CD8-positive, alpha-beta memory T cell (primary cell): Measurements from ENCODE around the gene SRPK3. TPM values are rescaled to one million over a fixed set of nuclear protein-coding genes. Genes with fewer than 3 reads are reported as not detected.

Source experiments
- CTCF ChIA-PET: fragments of 350-600 bp; sonication (Branson Sonifier 250); formaldehyde crosslinking; loops from one replicate; lab custom pipeline; 2021; ENCODE audit warnings: antibody characterized with exemption; lab: Charles Lee
- POLR2A ChIA-PET: fragments of 350-600 bp; sonication (Branson Sonifier 250); formaldehyde crosslinking; loops from one replicate; lab custom pipeline; 2021; ENCODE audit warnings: antibody characterized with exemption; lab: Charles Lee
- DNase-seq, 5 donors: peaks; one replicate each; pipeline versions ENCODE4 v3.0.0 to v3.0.0-alpha.2; 2020 to 2022; ENCODE audit warnings: mixed read lengths in 1 of 5
- H3K27ac ChIP-seq: one replicate; pipeline ENCODE4 v1.7.0; 2013; ENCODE audit warnings: low read depth, mild to moderate bottlenecking, low read length, moderate library complexity
- H3K27me3 ChIP-seq: 2 replicates; pipeline ENCODE4 v1.7.0; 2013; ENCODE audit warnings: low read length, mild to moderate bottlenecking; ENCODE audit not compliant: insufficient read depth, poor library complexity, severe bottlenecking
- H3K36me3 ChIP-seq: 2 replicates; pipeline ENCODE4 v1.7.0; 2013; ENCODE audit warnings: mild to moderate bottlenecking, low read length, moderate library complexity; ENCODE audit not compliant: insufficient read depth
- H3K4me1 ChIP-seq: 2 replicates; pipeline ENCODE4 v1.7.0; 2013; ENCODE audit warnings: mild to moderate bottlenecking, low read length, moderate library complexity; ENCODE audit not compliant: insufficient read depth
- H3K4me3 ChIP-seq: 2 replicates; pipeline ENCODE4 v1.7.0; 2013; ENCODE audit warnings: mild to moderate bottlenecking, low read length
- H3K9me3 ChIP-seq: 2 replicates; pipeline ENCODE4 v1.7.0; 2013; ENCODE audit warnings: mild to moderate bottlenecking, low read length
- H3K27ac Mint-ChIP-seq, 8 donors: one replicate each; pipeline ENCODE4 v1.8.0; 2020 to 2021; ENCODE audit warnings: mixed read lengths in 8 of 8, mild to moderate bottlenecking in 6 of 8, inconsistent platforms in 3 of 8, moderate library complexity in 3 of 8
- H3K27me3 Mint-ChIP-seq, 2 donors: one replicate each; pipeline ENCODE4 v1.8.0; 2020 to 2021; ENCODE audit warnings: mixed read lengths in 2 of 2, mild to moderate bottlenecking in 1 of 2, moderate library complexity in 1 of 2
- H3K36me3 Mint-ChIP-seq, 3 donors: one replicate each; pipeline ENCODE4 v1.8.0; 2020 to 2021; ENCODE audit warnings: mixed read lengths in 3 of 3, inconsistent platforms in 1 of 3, mild to moderate bottlenecking in 1 of 3
- H3K4me1 Mint-ChIP-seq, 3 donors: one replicate each; pipeline ENCODE4 v1.8.0; 2020 to 2021; ENCODE audit warnings: mixed read lengths in 3 of 3, inconsistent platforms in 1 of 3, mild to moderate bottlenecking in 1 of 3
- H3K4me3 Mint-ChIP-seq, 7 donors: one replicate each; pipeline ENCODE4 v1.8.0; 2020 to 2021; ENCODE audit warnings: mixed read lengths in 7 of 7, mild to moderate bottlenecking in 6 of 7, moderate library complexity in 4 of 7, inconsistent platforms in 2 of 7
- H3K9me3 Mint-ChIP-seq, 5 donors: one replicate each; pipeline ENCODE4 v1.8.0; 2020 to 2022; ENCODE audit warnings: mixed read lengths in 5 of 5, mild to moderate bottlenecking in 3 of 5, moderate library complexity in 2 of 5, inconsistent platforms in 1 of 5
- polyA plus RNA-seq: library from polyadenylated mRNA; unstranded; fragments of 300-500 nt; fragmentation: Illumina TruSeq; gene quantifications from one replicate; pipeline ENCODE4 v1.2.3, GENCODE V29; 2021
- total RNA-seq, 2 experiments: library from RNA; stranded (reverse); gene quantifications; one replicate each; pipeline ENCODE4 v1.2.3, GENCODE V29; 2021

SRPK3 gene, protein sequence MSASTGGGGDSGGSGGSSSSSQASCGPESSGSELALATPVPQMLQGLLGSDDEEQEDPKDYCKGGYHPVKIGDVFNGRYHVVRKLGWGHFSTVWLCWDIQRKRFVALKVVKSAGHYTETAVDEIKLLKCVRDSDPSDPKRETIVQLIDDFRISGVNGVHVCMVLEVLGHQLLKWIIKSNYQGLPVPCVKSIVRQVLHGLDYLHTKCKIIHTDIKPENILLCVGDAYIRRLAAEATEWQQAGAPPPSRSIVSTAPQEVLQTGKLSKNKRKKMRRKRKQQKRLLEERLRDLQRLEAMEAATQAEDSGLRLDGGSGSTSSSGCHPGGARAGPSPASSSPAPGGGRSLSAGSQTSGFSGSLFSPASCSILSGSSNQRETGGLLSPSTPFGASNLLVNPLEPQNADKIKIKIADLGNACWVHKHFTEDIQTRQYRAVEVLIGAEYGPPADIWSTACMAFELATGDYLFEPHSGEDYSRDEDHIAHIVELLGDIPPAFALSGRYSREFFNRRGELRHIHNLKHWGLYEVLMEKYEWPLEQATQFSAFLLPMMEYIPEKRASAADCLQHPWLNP
- total RNA-seq (not detected), polyA plus RNA-seq (not detected)

DNA sequence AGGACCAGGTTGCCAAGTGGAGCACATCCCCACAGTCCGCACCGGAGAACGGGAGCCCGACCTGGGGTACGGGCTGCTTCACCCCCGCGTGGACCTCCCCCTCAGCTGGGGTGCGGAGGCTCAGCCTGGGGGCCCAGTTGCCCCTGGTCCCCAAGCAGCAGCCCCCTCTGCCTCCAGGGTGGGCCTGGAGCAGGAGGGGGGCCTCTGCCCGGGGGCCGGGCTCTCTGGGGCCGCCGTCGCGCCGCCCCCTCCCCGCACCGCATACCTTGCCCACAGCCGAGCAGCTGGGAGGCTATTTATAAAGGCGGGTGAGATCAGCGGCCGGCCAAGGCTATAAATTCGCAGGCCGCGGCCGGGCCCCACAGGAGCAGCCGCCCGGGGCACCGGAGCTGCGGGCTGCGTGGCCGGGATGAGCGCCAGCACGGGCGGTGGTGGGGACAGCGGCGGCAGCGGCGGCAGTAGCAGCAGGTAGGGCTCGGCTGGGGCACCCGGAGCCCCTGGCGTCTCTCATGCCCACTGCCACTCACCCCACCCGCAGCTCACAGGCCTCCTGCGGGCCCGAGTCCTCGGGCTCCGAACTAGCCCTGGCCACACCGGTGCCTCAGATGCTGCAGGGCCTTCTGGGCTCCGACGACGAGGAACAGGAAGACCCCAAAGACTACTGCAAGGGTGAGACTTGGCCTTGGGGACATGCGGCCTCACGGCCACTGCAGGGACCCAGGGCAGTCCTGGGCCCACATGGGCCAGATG, at the start of gene SRPK3:
TSS of gene SRPK3 (plus strand) at position 364 of the 750 bp plus-strand sequence. CDS start at position 410, 46 bp downstream.
- H3K36me3 ChIP-seq = no peaks in the 10 kb centered on the region
- H3K4me3 Mint-ChIP-seq = no peak within 1 kb of the TSS
- H3K4me3 ChIP-seq = no peak within 1 kb of the TSS
- DNase-seq = no peak
- H3K9me3 ChIP-seq = no peaks in the 10 kb centered on the region
- ChIA-PET POLR2A (no interaction called here), CTCF (no interaction called here)
- no peaks in the 10 kb centered on the region for H3K9me3 Mint-ChIP-seq
- no peak within 1 kb of the TSS for H3K27ac ChIP-seq
- H3K27ac Mint-ChIP-seq = no peak within 1 kb of the TSS
- H3K27me3 Mint-ChIP-seq = peaks cover 0 to 5% of the 10 kb centered on the region in 2 donors
- H3K4me1 Mint-ChIP-seq = peaks cover 0 to 2% (median 0%) of the 10 kb centered on the region in 3 donors
- no peaks in the 10 kb centered on the region for H3K27me3 ChIP-seq
- H3K36me3 Mint-ChIP-seq = peaks cover 0 to 9% (median 0%) of the 10 kb centered on the region in 3 donors
- H3K4me1 ChIP-seq = no peaks in the 10 kb centered on the region

DNA sequence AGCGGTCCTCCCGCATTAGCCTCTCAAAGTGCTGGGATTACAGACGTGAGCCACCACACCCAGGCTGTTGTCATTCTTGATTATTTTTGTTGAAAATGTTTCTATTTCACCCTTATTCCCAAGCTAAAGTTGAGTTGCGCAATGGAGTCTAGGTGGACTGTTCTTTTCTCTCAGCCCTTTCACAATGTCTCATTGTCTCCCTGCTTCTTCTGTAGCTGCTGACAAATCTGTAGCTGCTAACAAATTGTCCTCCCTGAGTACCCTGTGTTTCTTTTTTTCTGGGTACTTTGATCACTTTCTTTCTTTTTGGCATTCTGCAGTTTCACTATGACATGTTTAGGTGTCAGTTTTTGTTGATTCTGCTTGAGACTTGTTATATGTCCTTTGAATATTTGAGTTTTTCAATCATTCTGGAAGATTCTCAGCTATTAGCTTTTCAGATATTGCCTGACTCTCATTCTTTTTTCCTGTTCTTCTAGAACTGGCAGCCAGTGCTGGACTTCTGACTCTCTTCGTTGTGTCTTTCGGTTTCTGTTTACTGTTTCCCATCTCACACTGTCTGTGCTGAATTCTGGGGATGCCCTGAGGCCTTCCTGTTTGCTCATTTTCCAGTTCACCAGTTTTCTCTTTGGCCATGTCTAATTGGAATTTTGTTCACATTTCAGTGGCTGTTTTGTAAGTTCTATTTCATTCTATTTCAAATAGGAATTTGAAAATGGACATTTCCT, 49.6 kb upstream of the SRPK3 start:
- Histone ChIP-seq H3K4me3 (no peak overlapping the region), H3K4me1 (peaks cover 13% of the 10 kb centered on the region), H3K36me3 (no peaks in the 10 kb centered on the region), H3K27ac (no peak overlapping the region), H3K9me3 (no peaks in the 10 kb centered on the region), H3K27me3 (no peaks in the 10 kb centered on the region)
- H3K4me1 Mint-ChIP-seq = peaks cover 25 to 40% (median 27%) of the 10 kb centered on the region in 3 donors
- H3K27me3 Mint-ChIP-seq = no peaks in the 10 kb centered on the region
- H3K27ac Mint-ChIP-seq = peak overlapping the region in 5 of 8 donors; percentile 37 to 76 (median 48)
- DNase-seq = no peak
- H3K9me3 Mint-ChIP-seq = no peaks in the 10 kb centered on the region
- POLR2A ChIA-PET = no interaction called here
- H3K4me3 Mint-ChIP-seq = peak overlapping the region in 1 of 7 donors; percentile 1
- CTCF ChIA-PET = interaction anchor here (1.1 kb wide), 1 partner anchor 215 kb away, joined by 3 read pairs; no protein-coding TSS in a partner anchor
- H3K36me3 Mint-ChIP-seq = peaks cover 2 to 15% (median 4%) of the 10 kb centered on the region in 3 donors

DNA sequence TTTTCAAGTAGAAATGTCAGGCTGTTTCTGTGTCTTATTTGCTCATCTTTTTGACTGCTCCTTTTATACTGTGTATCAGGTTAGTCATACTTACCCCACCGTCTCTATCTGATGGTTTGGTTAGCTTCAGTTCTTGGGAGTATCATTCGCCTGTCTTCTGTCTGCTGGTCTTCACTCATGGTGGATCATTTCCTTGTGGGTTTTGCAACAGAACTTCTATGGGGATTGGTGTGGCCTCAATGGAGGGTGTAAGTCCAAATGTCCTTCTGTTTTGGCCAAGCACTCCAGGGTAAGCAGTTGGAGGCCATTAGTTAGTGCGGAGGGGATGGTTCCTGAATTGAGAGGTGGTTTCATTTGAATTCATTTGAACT, 49.0 kb upstream of the SRPK3 start:
- H3K36me3 Mint-ChIP-seq = peaks cover 2 to 18% (median 4%) of the 10 kb centered on the region in 3 donors
- no peaks in the 10 kb centered on the region for H3K9me3 Mint-ChIP-seq
- peak overlapping the region in 3 of 8 donors; percentile 2 to 76 (median 66) for H3K27ac Mint-ChIP-seq
- H3K4me3 Mint-ChIP-seq = no peak overlapping the region
- H3K4me1 ChIP-seq = peaks cover 11% of the 10 kb centered on the region
- no peaks in the 10 kb centered on the region for H3K36me3 ChIP-seq
- no peaks in the 10 kb centered on the region for H3K27me3 ChIP-seq
- no peak overlapping the region for H3K4me3 ChIP-seq
- CTCF ChIA-PET = no interaction called here
- H3K9me3 ChIP-seq = no peaks in the 10 kb centered on the region
- H3K27me3 Mint-ChIP-seq = no peaks in the 10 kb centered on the region
- H3K27ac ChIP-seq = no peak overlapping the region
- H3K4me1 Mint-ChIP-seq = peaks cover 23 to 36% (median 26%) of the 10 kb centered on the region in 3 donors
- POLR2A ChIA-PET = no interaction called here
- DNase-seq = no peak

DNA sequence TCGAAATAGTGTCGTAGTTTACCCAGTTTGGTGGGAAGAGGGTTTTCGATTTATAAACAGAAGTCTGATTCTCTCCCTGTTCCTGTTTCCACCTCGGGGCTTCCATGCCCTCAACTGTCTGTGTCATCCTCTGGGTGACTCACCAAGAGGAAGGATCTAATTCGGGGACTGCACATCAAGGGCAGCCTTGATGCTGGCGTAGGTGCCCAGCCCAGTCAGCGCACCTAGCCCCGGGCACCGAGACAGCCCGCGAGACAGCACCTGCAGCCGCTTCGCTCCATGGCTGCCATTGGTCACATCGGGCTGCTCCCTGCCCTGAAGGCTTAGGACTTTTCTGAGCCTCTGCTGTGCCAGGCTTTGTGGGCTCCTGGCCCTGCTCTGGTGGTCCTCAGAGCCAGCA, 48.4 kb upstream of the SRPK3 start:
- CTCF ChIA-PET = no interaction called here
- H3K4me3 Mint-ChIP-seq = peak overlapping the region in 1 of 7 donors; percentile 38

DNA sequence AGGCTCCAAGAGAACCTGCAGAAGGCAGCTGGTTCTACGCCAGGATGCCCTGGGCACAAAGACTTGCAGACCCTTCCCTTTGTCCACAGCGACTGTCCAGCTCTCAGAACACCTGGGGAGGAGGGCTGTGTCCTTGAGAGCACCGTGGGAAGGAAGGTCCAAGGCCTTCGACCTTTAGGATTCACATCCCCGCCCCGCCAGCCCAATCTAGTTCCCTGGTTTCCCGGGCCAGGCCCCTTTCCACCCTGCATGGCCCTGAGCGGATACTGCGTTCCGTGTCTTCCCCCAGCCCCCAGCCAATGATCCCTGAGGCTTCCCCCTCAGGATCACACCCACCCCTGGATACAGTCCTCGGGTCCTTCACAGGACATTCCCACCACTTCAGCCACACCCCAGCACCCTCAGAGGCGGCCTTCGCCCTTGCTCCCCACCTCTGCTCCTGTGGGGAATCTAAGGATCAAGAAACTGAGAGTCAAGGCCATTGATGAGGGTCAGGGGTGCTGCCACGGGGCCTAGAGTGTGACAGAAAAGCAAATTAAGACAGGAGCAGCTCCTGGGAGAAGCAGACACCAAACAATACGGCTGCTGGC, 47.1 kb upstream of the SRPK3 start:
- no peaks in the 10 kb centered on the region for H3K9me3 Mint-ChIP-seq
- peak overlapping the region in 1 of 7 donors; percentile 61 for H3K4me3 Mint-ChIP-seq
- Histone ChIP-seq H3K4me3 (no peak overlapping the region), H3K4me1 (no peaks in the 10 kb centered on the region), H3K36me3 (no peaks in the 10 kb centered on the region), H3K27me3 (no peaks in the 10 kb centered on the region), H3K9me3 (no peaks in the 10 kb centered on the region), H3K27ac (no peak overlapping the region)
- no peak overlapping the region for H3K27ac Mint-ChIP-seq
- H3K36me3 Mint-ChIP-seq = peaks cover 2 to 18% (median 4%) of the 10 kb centered on the region in 3 donors
- peaks cover 15 to 22% (median 15%) of the 10 kb centered on the region in 3 donors for H3K4me1 Mint-ChIP-seq
- POLR2A ChIA-PET = no interaction called here
- no peak for DNase-seq
- CTCF ChIA-PET = no interaction called here
- H3K27me3 Mint-ChIP-seq = peaks cover 0 to 4% of the 10 kb centered on the region in 2 donors

More for the DNA sequence above, 48.4 kb upstream of the SRPK3 start:
- peaks cover 5% of the 10 kb centered on the region for H3K4me1 ChIP-seq
- no peaks in the 10 kb centered on the region for H3K27me3 Mint-ChIP-seq
- no peak overlapping the region for H3K27ac Mint-ChIP-seq
- no peaks in the 10 kb centered on the region for H3K9me3 ChIP-seq
- DNase-seq = no peak
- no peak overlapping the region for H3K4me3 ChIP-seq
- no peaks in the 10 kb centered on the region for H3K27me3 ChIP-seq
- H3K4me1 Mint-ChIP-seq = peaks cover 19 to 30% (median 21%) of the 10 kb centered on the region in 3 donors
- H3K36me3 ChIP-seq = no peaks in the 10 kb centered on the region
- no peaks in the 10 kb centered on the region for H3K9me3 Mint-ChIP-seq
- POLR2A ChIA-PET = interaction anchor here (0.6 kb wide), 1 partner anchor 8 kb away, joined by 4 read pairs; the partner anchor contains the start of gene BCAP31
- peaks cover 2 to 18% (median 4%) of the 10 kb centered on the region in 3 donors for H3K36me3 Mint-ChIP-seq
- H3K27ac ChIP-seq = no peak overlapping the region

DNA sequence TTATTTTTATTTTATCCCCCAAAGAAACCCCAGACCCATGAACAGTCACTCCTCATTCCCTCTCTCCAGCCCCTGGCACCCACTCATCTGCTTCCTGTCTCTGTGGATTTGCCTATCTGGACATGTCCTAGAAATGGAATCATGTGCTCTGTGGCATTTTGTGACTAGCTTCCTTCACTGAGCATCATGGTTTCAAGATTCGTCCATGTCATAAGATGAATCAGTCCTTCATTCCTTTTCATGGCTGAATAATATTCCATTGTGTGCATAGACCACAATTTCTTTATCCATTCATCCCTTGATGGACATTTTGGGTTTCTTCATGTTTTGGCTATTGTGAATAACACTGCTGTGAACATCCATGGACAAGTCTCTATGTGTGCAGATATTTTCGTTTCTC, 46.0 kb upstream of the SRPK3 start:
- no peak overlapping the region for H3K4me3 Mint-ChIP-seq
- peaks cover 2 to 15% (median 4%) of the 10 kb centered on the region in 3 donors for H3K36me3 Mint-ChIP-seq
- Histone ChIP-seq H3K27ac (no peak overlapping the region), H3K36me3 (no peaks in the 10 kb centered on the region), H3K27me3 (no peaks in the 10 kb centered on the region), H3K4me3 (no peak overlapping the region), H3K9me3 (no peaks in the 10 kb centered on the region), H3K4me1 (peaks cover 7% of the 10 kb centered on the region)
- ChIA-PET CTCF (interaction anchor here (1.5 kb wide), 1 partner anchor 9 kb away, joined by 3 read pairs; no protein-coding TSS in a partner anchor), POLR2A (no interaction called here)
- peaks cover 15 to 24% (median 17%) of the 10 kb centered on the region in 3 donors for H3K4me1 Mint-ChIP-seq
- DNase-seq = no peak
- peaks cover 0 to 6% of the 10 kb centered on the region in 2 donors for H3K27me3 Mint-ChIP-seq
- H3K9me3 Mint-ChIP-seq = no peaks in the 10 kb centered on the region
- peak overlapping the region in 5 of 8 donors; percentile 8 to 77 (median 43) for H3K27ac Mint-ChIP-seq

DNA sequence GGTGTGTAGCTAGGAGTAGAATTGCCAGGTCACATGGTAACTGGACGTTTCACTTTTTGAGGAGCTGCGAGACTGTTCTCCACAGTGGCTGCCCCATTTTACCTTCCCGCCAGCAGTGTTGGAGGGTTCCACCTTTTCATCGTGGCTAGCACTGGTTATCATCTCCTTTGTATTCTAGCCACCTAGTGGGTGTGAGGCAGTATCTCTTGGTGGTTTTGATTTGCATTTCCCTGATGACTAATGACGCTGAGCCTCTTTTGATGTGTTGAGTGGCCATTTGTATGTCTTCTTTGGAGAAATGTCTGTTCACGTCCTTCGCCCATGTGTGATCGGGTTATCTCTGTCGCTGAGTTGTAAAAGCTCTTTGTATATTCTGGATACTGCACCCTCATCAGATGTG, 45.6 kb upstream of the SRPK3 start:
- H3K27ac Mint-ChIP-seq = peak overlapping the region; percentile 1 to 77 (median 19)
- H3K4me1 Mint-ChIP-seq = peaks cover 19 to 28% (median 20%) of the 10 kb centered on the region in 3 donors
- CTCF ChIA-PET = interaction anchor here (1.5 kb wide), 1 partner anchor 9 kb away, joined by 3 read pairs; no protein-coding TSS in a partner anchor

More for the DNA sequence above, 45.6 kb upstream of the SRPK3 start:
- peaks cover 11% of the 10 kb centered on the region for H3K4me1 ChIP-seq
- DNase-seq = peak in 1 of 5 donors; percentile 22
- H3K4me3 ChIP-seq = no peak overlapping the region
- no peaks in the 10 kb centered on the region for H3K27me3 ChIP-seq
- no peaks in the 10 kb centered on the region for H3K9me3 ChIP-seq
- no peaks in the 10 kb centered on the region for H3K36me3 ChIP-seq
- Mint-ChIP-seq H3K9me3 (no peaks in the 10 kb centered on the region), H3K4me3 (peak overlapping the region in 1 of 7 donors; percentile 26), H3K27me3 (peaks cover 0 to 6% of the 10 kb centered on the region in 2 donors), H3K36me3 (peaks cover 2 to 15% (median 4%) of the 10 kb centered on the region in 3 donors)
- POLR2A ChIA-PET = no interaction called here
- no peak overlapping the region for H3K27ac ChIP-seq
